HepG2 (cell line): ENCODE data around the gene PRM3. TPM values are rescaled to one million over a fixed set of nuclear protein-coding genes. Genes with fewer than 3 reads are reported as not detected.
A peak's percentile ranks its signal among the peaks of the same experiment; 100 is the strongest.

ENCODE experiments used
- ATAC-seq: fragments of 200-7000 bp; cut with Tn5 transposase; 3 replicates; pipeline ENCODE4 v1.9.1; 2020; ENCODE audit warnings: mild to moderate bottlenecking, moderate library complexity
- BruUV-seq: library from RNA; stranded (reverse); fragments of 400-500 nt; replicated peaks from 2 replicates; lab custom pipeline; 2021; lab: Mats Ljungman, UMichigan
- CTCF ChIA-PET: fragments of 300-600 bp; formaldehyde crosslinking; extraction: SDS; loops from one replicate; lab custom pipeline; 2021; ENCODE audit warnings: low total read pairs, inconsistent platforms, low intra/inter-chr PET ratio; lab: Yijun Ruan, JAX
- POLR2A ChIA-PET: fragments of 350-600 bp; sonication (Branson Sonifier 250); formaldehyde crosslinking; loops from one replicate; lab custom pipeline; 2020; ENCODE audit warnings: antibody characterized with exemption, inconsistent platforms; lab: Yijun Ruan, JAX
- DNase-seq: peaks from one replicate; pipeline ENCODE4 v3.0.0-alpha.2; 2015; ENCODE audit warnings: low spot score
- FAIRE-seq: peaks from 3 replicates; lab custom pipeline; 2011; peaks lifted over from hg19 to GRCh38; lab: Jason Lieb, UNC
- H2AFZ ChIP-seq: one replicate; pipeline ENCODE4 v1.6.1; 2011; ENCODE audit warnings: low read length, inconsistent platforms
- H3K27ac ChIP-seq: fragments of 300-600 bp; 3 replicates; pipeline ENCODE4 v1.8.0; 2011; ENCODE audit warnings: mixed run types, mild to moderate bottlenecking, mixed read lengths, low read length, inconsistent platforms; ENCODE audit not compliant: insufficient read depth; ENCODE audit errors: extremely low read length
- H3K27me3 ChIP-seq, 2 experiments: fragments of 200-600 bp in 1 of 2; 2 replicates in 1 of 2; 3 replicates in 1 of 2; pipeline versions ENCODE4 v1.6.0 to v1.8.0; 2011; ENCODE audit warnings: low read length in 2 of 2, mild to moderate bottlenecking in 2 of 2, moderate library complexity in 2 of 2, inconsistent platforms in 1 of 2; ENCODE audit not compliant: insufficient read depth in 2 of 2, control insufficient read depth in 1 of 2
- H3K36me3 ChIP-seq, 2 experiments: fragments of 200-600 bp in 1 of 2; replicated peaks in 1 of 2; 2 replicates in 1 of 2; 3 replicates in 1 of 2; pipeline versions ENCODE4 v1.5.1 to v1.8.0; 2011; ENCODE audit warnings: low read length in 2 of 2, inconsistent platforms in 1 of 2; ENCODE audit not compliant: insufficient read depth in 2 of 2, control insufficient read depth in 1 of 2
- H3K4me1 ChIP-seq: 2 replicates; pipeline ENCODE4 v1.5.1; 2012; ENCODE audit warnings: low read length, inconsistent platforms; ENCODE audit not compliant: insufficient read depth
- H3K4me2 ChIP-seq: 2 replicates; pipeline ENCODE4 v1.6.0; 2011; ENCODE audit warnings: low read depth, low read length, inconsistent platforms
- H3K4me3 ChIP-seq, 3 experiments: fragments of 200-600 bp in 1 of 3; sonication (generic), shearing (Covaris generic) in 1 of 3; replicated peaks in 1 of 3; 2 replicates each; pipeline ENCODE4 v1.5.1; 2011 to 2016; ENCODE audit warnings: low read length in 3 of 3, inconsistent platforms in 2 of 3, low read depth in 2 of 3, mild to moderate bottlenecking in 2 of 3, control low read depth in 1 of 3, mixed read lengths in 1 of 3; ENCODE audit not compliant: insufficient read depth in 1 of 3
- H3K79me2 ChIP-seq: one replicate; pipeline ENCODE4 v1.6.1; 2011; ENCODE audit warnings: low read length, inconsistent platforms; ENCODE audit not compliant: insufficient read depth
- H3K9ac ChIP-seq: 2 replicates; pipeline ENCODE4 v1.6.0; 2011; ENCODE audit warnings: mild to moderate bottlenecking, low read depth, low read length, inconsistent platforms; ENCODE audit not compliant: insufficient read depth
- H3K9me3 ChIP-seq: 2 replicates; pipeline ENCODE4 v1.5.1; 2012; ENCODE audit warnings: mild to moderate bottlenecking, low read length
- H4K20me1 ChIP-seq: 2 replicates; pipeline ENCODE4 v1.6.0; 2011; ENCODE audit warnings: inconsistent platforms, mild to moderate bottlenecking, low read length, moderate library complexity; ENCODE audit not compliant: insufficient read depth
- CBFB ChIP-seq: sonication (generic); formaldehyde crosslinking; IDR thresholded peaks from 2 replicates; pipeline ENCODE4 v1.4.0; 2020; ENCODE audit warnings: missing genetic modification reagents
- CEBPB ChIP-seq: IDR thresholded peaks from 2 replicates; pipeline ENCODE4 v1.6.1; 2011; ENCODE audit warnings: low read depth, low read length, improper control_type of control experiment, borderline replicate concordance
- CEBPG ChIP-seq: IDR thresholded peaks from 2 replicates; pipeline ENCODE4 v1.6.1; 2016
- FOXA1 ChIP-seq, 2 experiments: fragments of 450-650 bp in 1 of 2; sonication (generic) in 1 of 2; formaldehyde crosslinking in 1 of 2; IDR thresholded peaks; 2 replicates each; pipeline versions ENCODE4 v1.4.0 to v1.6.1; 2016 to 2020; ENCODE audit warnings: missing genetic modification reagents in 1 of 2
- FOXA3 ChIP-seq: IDR thresholded peaks from 2 replicates; pipeline ENCODE4 v1.6.1; 2016; ENCODE audit warnings: missing genetic modification reagents, missing compliant biosample characterization
- HMGXB4 ChIP-seq, 2 experiments: sonication (generic) in 1 of 2; formaldehyde crosslinking in 1 of 2; IDR thresholded peaks; 2 replicates each; pipeline versions ENCODE4 v1.4.0 to v1.6.1; 2018 to 2020; ENCODE audit warnings: missing genetic modification reagents in 2 of 2, borderline replicate concordance in 1 of 2, low read depth in 1 of 2, mild to moderate bottlenecking in 1 of 2, missing biosample characterization in 1 of 2
- NFKB2 ChIP-seq: sonication (generic); formaldehyde crosslinking; IDR thresholded peaks from 2 replicates; pipeline ENCODE4 v1.4.0; 2020; ENCODE audit warnings: missing genetic modification reagents, borderline replicate concordance
- RFX3 ChIP-seq: IDR thresholded peaks from 2 replicates; pipeline ENCODE4 v1.6.1; 2016; ENCODE audit warnings: missing biosample characterization, missing genetic modification reagents
- SPEN ChIP-seq: sonication (generic); formaldehyde crosslinking; IDR thresholded peaks from 2 replicates; pipeline ENCODE4 v1.5.1; 2020; ENCODE audit warnings: low read depth, mild to moderate bottlenecking, missing genetic modification reagents
- STAT5B ChIP-seq: sonication (generic); formaldehyde crosslinking; IDR thresholded peaks from 2 replicates; pipeline ENCODE4 v1.4.0; 2020; ENCODE audit warnings: missing genetic modification reagents
- TEAD3 ChIP-seq: optimal IDR thresholded peaks from 2 replicates; pipeline ENCODE3; 2016; ENCODE audit warnings: borderline replicate concordance
- TP53 ChIP-seq: sonication (generic); formaldehyde crosslinking; conservative IDR thresholded peaks from 2 replicates; pipeline ENCODE4 v1.4.0; 2020; ENCODE audit warnings: missing genetic modification reagents
- ZFYVE20 ChIP-seq: sonication (generic); formaldehyde crosslinking; IDR thresholded peaks from 2 replicates; pipeline ENCODE4 v1.8.0; 2023; ENCODE audit warnings: low read depth, mild to moderate bottlenecking, moderate library complexity, missing genetic modification reagents, borderline replicate concordance
- ZMYM2 ChIP-seq: sonication (generic); formaldehyde crosslinking; IDR thresholded peaks from 2 replicates; pipeline ENCODE4 v1.8.0; 2022; ENCODE audit warnings: mild to moderate bottlenecking, missing genetic modification reagents
- ZNF121 ChIP-seq: sonication (generic); formaldehyde crosslinking; IDR thresholded peaks from 2 replicates; pipeline ENCODE4 v1.5.0; 2020; ENCODE audit warnings: mild to moderate bottlenecking, missing genetic modification reagents
- WGBS: methylation state at CpG from one replicate; pipeline ENCODE4 v1.1.6; 2017; ENCODE audit warnings: low lambda C conversion rate; 5-methylcytosine and 5-hydroxymethylcytosine counted together
- in situ Hi-C: cut with HindIII; loops from 2 replicates; pipeline ENCODE4 v1.10.0; 2017; ENCODE audit warnings: low pct_unique_long_range_greater_than_20kb; ENCODE audit not compliant: extremely low pct_ligation_motif_present
- intact Hi-C: fragments of 100-400 bp; cut with micrococcal nuclease; formaldehyde crosslinking; loops from one replicate; pipeline ENCODE4 v1.10.0; 2022; ENCODE audit not compliant: unreplicated experiment
- polyA plus RNA-seq, 8 experiments: library from polyadenylated mRNA; depleted of rRNA in 3 of 8; stranded (reverse) in 7 of 8; unstranded in 1 of 8; fragments of >200 nt; fragmentation: Illumina TruSeq in 4 of 8; extraction: Trizol in 4 of 8; gene quantifications; 2 replicates each; pipeline versions ENCODE4 v1.2.1 to v1.2.3, GENCODE V29; 2011 to 2016; ENCODE audit warnings: low read depth in 4 of 8, missing spikeins in 1 of 8, mixed read lengths in 1 of 8; ENCODE audit not compliant: insufficient read depth in 1 of 8
- total RNA-seq, 5 experiments: library from RNA; depleted of rRNA; stranded (reverse); fragments of >200 nt; fragmentation: Illumina TruSeq; extraction: Trizol; gene quantifications; 2 replicates each; pipeline ENCODE4 v1.2.3, GENCODE V29; 2016; ENCODE audit warnings: low read depth in 1 of 5
- TF ChIP-seq, protein P1 (sequence below): sonication (generic); formaldehyde crosslinking; IDR thresholded peaks from 2 replicates; pipeline ENCODE4 v1.4.0; 2020; ENCODE audit warnings: mild to moderate bottlenecking, missing genetic modification reagents
- TF ChIP-seq, protein P2 (sequence below): sonication (generic); formaldehyde crosslinking; IDR thresholded peaks from 2 replicates; pipeline ENCODE4 v1.4.0; 2020; ENCODE audit warnings: mild to moderate bottlenecking, missing genetic modification reagents

The PRM3 gene
- total and polyA plus RNA-seq, 2 of the 13 experiments (the other 11 are each of a cell fraction or from before 2014, with no cell fraction given) = not detected

DNA sequence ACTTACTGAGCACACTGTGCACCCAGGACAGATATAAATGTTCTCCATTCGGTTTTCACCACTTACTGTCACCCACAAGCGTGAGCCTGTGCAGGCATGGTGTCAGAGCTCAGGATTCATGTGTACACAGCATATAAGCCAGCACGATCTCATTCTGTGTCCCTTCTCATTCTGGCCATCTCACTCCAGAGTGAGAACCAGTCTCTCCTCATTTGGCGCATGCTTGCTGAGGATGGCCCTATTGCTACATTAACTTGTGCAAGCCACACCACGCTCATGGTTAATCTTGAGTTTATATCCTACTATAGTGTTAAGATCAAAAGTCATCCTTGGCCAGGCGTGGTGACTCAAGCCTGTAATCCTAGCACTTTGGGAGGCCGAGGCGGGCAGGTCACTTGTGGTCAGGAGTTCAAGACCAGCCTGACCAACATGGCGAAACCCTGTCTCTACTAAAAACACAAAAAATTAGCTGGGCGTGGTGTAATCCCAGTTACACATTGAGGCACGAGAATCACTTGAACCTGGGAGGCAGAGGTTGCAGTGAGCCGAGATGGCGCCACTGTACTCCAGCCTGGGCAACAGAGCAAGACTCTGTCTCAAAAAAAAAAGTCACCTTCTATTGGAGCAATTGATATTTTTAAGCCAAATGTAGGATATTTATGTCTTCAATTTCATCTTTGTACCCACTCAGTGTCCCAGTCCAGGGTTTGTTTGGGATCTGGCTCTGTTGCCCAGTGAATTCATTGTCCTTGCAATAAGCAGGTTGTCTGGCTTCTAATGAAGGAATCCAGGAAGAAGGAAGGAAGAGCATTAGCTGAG lies 38.3 kb downstream of the PRM3 start:
- Histone ChIP-seq H3K4me2 (peak overlapping the region; percentile 1; the same call in 1 of the 2 replicates), H3K27ac (no peak overlapping the region), H4K20me1 (no peaks in the 10 kb centered on the region), H3K9me3 (no peaks in the 10 kb centered on the region), H2AFZ (no peak overlapping the region), H3K4me3 (no peak overlapping the region), H3K27me3 (peaks cover 1 to 21% of the 10 kb centered on the region in 2 experiments; a peak in 3 of 5 replicates), H3K79me2 (no peaks in the 10 kb centered on the region), H3K36me3 (no peaks in the 10 kb centered on the region), H3K4me1 (peaks cover 33% of the 10 kb centered on the region), H3K9ac (no peak overlapping the region)
- in situ Hi-C loops = no loop called here
- intact Hi-C loops = no loop called here
- DNase-seq (no peak), FAIRE-seq (no peak), ATAC-seq (peak; percentile 43)
- WGBS = 13% methylated on average over 13 of the region's 13 CpGs
- ChIA-PET POLR2A (interaction anchor here (0.6 to 2.7 kb wide), 6 partner anchors 14 to 62 kb away, joined by 3 to 20 read pairs (median 4); partner anchors contain the start of gene SOCS1), CTCF (no interaction called here)
- no TSS peak for BruUV-seq
- 0 out of 4 replicates have a peak, but pooled peaks of 1 of the 2 experiments have one; percentile 1 for TF ChIP-seq HMGXB4 (CRISPR knock-in tag; IDR thresholded peaks at IDR 0.05; ENCODE audit: borderline replicate concordance in 1 of 2, low read depth in 1 of 2)
- 0 out of 2 replicates have a peak, but pooled peaks have one; percentile 22 for TF ChIP-seq FOXA3 (CRISPR knock-in tag)
- TF ChIP-seq CEBPG (CRISPR knock-in tag) = 0 out of 2 replicates have a peak, but pooled peaks have one; percentile 14
- TF ChIP-seq ZFYVE20 (CRISPR knock-in tag) = no peak
- TF ChIP-seq, protein P1, sequence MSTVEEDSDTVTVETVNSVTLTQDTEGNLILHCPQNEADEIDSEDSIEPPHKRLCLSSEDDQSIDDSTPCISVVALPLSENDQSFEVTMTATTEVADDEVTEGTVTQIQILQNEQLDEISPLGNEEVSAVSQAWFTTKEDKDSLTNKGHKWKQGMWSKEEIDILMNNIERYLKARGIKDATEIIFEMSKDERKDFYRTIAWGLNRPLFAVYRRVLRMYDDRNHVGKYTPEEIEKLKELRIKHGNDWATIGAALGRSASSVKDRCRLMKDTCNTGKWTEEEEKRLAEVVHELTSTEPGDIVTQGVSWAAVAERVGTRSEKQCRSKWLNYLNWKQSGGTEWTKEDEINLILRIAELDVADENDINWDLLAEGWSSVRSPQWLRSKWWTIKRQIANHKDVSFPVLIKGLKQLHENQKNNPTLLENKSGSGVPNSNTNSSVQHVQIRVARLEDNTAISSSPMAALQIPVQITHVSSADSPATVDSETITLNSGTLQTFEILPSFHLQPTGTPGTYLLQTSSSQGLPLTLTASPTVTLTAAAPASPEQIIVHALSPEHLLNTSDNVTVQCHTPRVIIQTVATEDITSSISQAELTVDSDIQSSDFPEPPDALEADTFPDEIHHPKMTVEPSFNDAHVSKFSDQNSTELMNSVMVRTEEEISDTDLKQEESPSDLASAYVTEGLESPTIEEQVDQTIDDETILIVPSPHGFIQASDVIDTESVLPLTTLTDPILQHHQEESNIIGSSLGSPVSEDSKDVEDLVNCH (CRISPR knock-in tag) = no peak
- 0 out of 2 replicates have a peak, but pooled peaks have one; percentile 47 for TF ChIP-seq ZMYM2 (CRISPR knock-in tag)
- TF ChIP-seq STAT5B (CRISPR knock-in tag) = no peak
- TF ChIP-seq CBFB (CRISPR knock-in tag) = no peak
- TF ChIP-seq NFKB2 (CRISPR knock-in tag) = 0 out of 2 replicates have a peak, but pooled peaks have one; percentile 21
- TF ChIP-seq RFX3 = no peak
- peak; percentile 19 for TF ChIP-seq TEAD3
- TF ChIP-seq SPEN = 0 out of 2 replicates have a peak, but pooled peaks have one; percentile 24
- TF ChIP-seq TP53 (CRISPR knock-in tag) = 0 out of 2 replicates have a peak, but pooled peaks have one; percentile 59
- TF ChIP-seq FOXA1 (IDR thresholded peaks at IDR 0.05) = no peak
- TF ChIP-seq FOXA1 (CRISPR knock-in tag; IDR thresholded peaks at IDR 0.05) = peak; percentile 58; the same call in 1 of the 2 replicates
- TF ChIP-seq CEBPB = peak; percentile 59; the same call in 1 of the 2 replicates
- TF ChIP-seq, protein P2, sequence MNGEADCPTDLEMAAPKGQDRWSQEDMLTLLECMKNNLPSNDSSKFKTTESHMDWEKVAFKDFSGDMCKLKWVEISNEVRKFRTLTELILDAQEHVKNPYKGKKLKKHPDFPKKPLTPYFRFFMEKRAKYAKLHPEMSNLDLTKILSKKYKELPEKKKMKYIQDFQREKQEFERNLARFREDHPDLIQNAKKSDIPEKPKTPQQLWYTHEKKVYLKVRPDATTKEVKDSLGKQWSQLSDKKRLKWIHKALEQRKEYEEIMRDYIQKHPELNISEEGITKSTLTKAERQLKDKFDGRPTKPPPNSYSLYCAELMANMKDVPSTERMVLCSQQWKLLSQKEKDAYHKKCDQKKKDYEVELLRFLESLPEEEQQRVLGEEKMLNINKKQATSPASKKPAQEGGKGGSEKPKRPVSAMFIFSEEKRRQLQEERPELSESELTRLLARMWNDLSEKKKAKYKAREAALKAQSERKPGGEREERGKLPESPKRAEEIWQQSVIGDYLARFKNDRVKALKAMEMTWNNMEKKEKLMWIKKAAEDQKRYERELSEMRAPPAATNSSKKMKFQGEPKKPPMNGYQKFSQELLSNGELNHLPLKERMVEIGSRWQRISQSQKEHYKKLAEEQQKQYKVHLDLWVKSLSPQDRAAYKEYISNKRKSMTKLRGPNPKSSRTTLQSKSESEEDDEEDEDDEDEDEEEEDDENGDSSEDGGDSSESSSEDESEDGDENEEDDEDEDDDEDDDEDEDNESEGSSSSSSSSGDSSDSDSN (CRISPR knock-in tag) = no peak
- TF ChIP-seq ZNF121 = peak; percentile 96
